Endothelial cell of umbilical vein (primary cell): ENCODE data around the gene EIF2AK2. TPM values are rescaled to one million over a fixed set of nuclear protein-coding genes. Genes with fewer than 3 reads are reported as not detected.

Experiments used
- BruUV-seq: library from RNA; stranded (reverse); fragments of 400-500 nt; replicated peaks from 2 replicates; lab custom pipeline; 2021; lab: Mats Ljungman, UMichigan
- CTCF ChIA-PET: fragments of 300-600, 350-600 bp; sonication (Branson Sonifier 250); formaldehyde crosslinking; loops from one replicate; lab custom pipeline; 2021; ENCODE audit warnings: antibody characterized with exemption, inconsistent platforms; lab: Charles Lee
- POLR2A ChIA-PET: fragments of 300-600, 350-600 bp; sonication (Branson Sonifier 250); formaldehyde crosslinking; loops from one replicate; lab custom pipeline; 2021; ENCODE audit warnings: antibody characterized with exemption, inconsistent platforms; lab: Charles Lee
- DNase-seq: peaks from one replicate; pipeline ENCODE4 v3.0.0-alpha.2; 2011; ENCODE audit warnings: low read depth, low spot score
- FAIRE-seq: peaks from 2 replicates; lab custom pipeline; 2011; peaks lifted over from hg19 to GRCh38; lab: Jason Lieb, UNC
- H2AFZ ChIP-seq: 2 replicates; pipeline ENCODE4 v1.6.0; 2012; ENCODE audit warnings: low read depth, low read length, control low read depth, inconsistent platforms
- H3K27ac ChIP-seq: 2 replicates; pipeline ENCODE4 v1.5.1; 2011; ENCODE audit warnings: low read depth, mild to moderate bottlenecking, control low read depth, low read length, moderate library complexity; ENCODE audit not compliant: insufficient read depth
- H3K27me3 ChIP-seq, 2 experiments: 2 replicates each; pipeline versions ENCODE4 v1.6.0 to v1.6.1; 2011; ENCODE audit warnings: low read length in 2 of 2, mixed read lengths in 1 of 2; ENCODE audit not compliant: control insufficient read depth in 2 of 2, insufficient read depth in 2 of 2
- H3K36me3 ChIP-seq, 2 experiments: 2 replicates in 1 of 2; 3 replicates in 1 of 2; pipeline ENCODE4 v1.5.1; 2011; ENCODE audit warnings: low read length in 2 of 2, mild to moderate bottlenecking in 1 of 2, moderate library complexity in 1 of 2; ENCODE audit not compliant: control insufficient read depth in 2 of 2, insufficient read depth in 2 of 2; ENCODE audit errors: extremely low read depth in 1 of 2
- H3K4me1 ChIP-seq: 3 replicates; pipeline ENCODE4 v1.5.1; 2011; ENCODE audit warnings: mild to moderate bottlenecking, low read length; ENCODE audit not compliant: control insufficient read depth, insufficient read depth; ENCODE audit errors: extremely low read depth
- H3K4me2 ChIP-seq: 2 replicates; pipeline ENCODE4 v1.6.1; 2011; ENCODE audit warnings: low read length, control low read depth, mixed read lengths; ENCODE audit not compliant: insufficient read depth
- H3K4me3 ChIP-seq, 3 experiments: fragments of 200-600 bp in 1 of 3; sonication (generic), shearing (Covaris generic) in 1 of 3; replicated peaks in 1 of 3; 2 replicates each; pipeline ENCODE4 v1.5.1; 2011 to 2016; ENCODE audit warnings: control low read depth in 3 of 3, low read length in 3 of 3, mild to moderate bottlenecking in 2 of 3, inconsistent platforms in 1 of 3, low read depth in 1 of 3, moderate library complexity in 1 of 3; ENCODE audit not compliant: insufficient read depth in 1 of 3
- H3K79me2 ChIP-seq: 2 replicates; pipeline ENCODE4 v1.6.0; 2012; ENCODE audit warnings: low read length, inconsistent platforms; ENCODE audit not compliant: control insufficient read depth, insufficient read depth
- H3K9ac ChIP-seq: replicated peaks from 2 replicates; pipeline ENCODE3; 2011; ENCODE audit warnings: low read length, control low read depth; ENCODE audit not compliant: insufficient read depth; ENCODE audit errors: extremely low read depth
- H3K9me1 ChIP-seq: replicated peaks from 3 replicates; pipeline ENCODE4 v1.6.0; 2011; ENCODE audit warnings: mild to moderate bottlenecking, low read length; ENCODE audit not compliant: control insufficient read depth, insufficient read depth; ENCODE audit errors: extremely low read depth
- H3K9me3 ChIP-seq: replicated peaks from 2 replicates; pipeline ENCODE4 v1.5.1; 2012; ENCODE audit warnings: low read length, inconsistent platforms; ENCODE audit not compliant: control insufficient read depth, insufficient read depth
- H4K20me1 ChIP-seq: replicated peaks from 2 replicates; pipeline ENCODE3; 2011; ENCODE audit warnings: mild to moderate bottlenecking, low read length; ENCODE audit not compliant: control insufficient read depth, insufficient read depth; ENCODE audit errors: extremely low read depth
- CTCF ChIP-seq, 2 donors: IDR thresholded peaks; 1 replicate in 1 of 2; 2 replicates in 1 of 2; pipeline ENCODE4 v1.5.1; 2011; ENCODE audit warnings: low read length in 2 of 2, mild to moderate bottlenecking in 2 of 2, moderate library complexity in 2 of 2, control low read depth in 1 of 2, inconsistent platforms in 1 of 2, low read depth in 1 of 2; ENCODE audit not compliant: insufficient read depth in 1 of 2; ENCODE audit errors: extremely low read depth in 1 of 2
- EZH2 ChIP-seq: IDR thresholded peaks from 2 replicates; pipeline ENCODE4 v1.6.1; 2012; ENCODE audit warnings: borderline replicate concordance, low read depth, mild to moderate bottlenecking, moderate library complexity, low read length, inconsistent platforms; ENCODE audit not compliant: severe bottlenecking
- FOS ChIP-seq: IDR thresholded peaks from 2 replicates; pipeline ENCODE4 v1.6.1; 2011; ENCODE audit warnings: mild to moderate bottlenecking, low read length, moderate library complexity, borderline replicate concordance; ENCODE audit not compliant: insufficient read depth
- GATA2 ChIP-seq: IDR thresholded peaks from 2 replicates; pipeline ENCODE4 v1.7.0; 2011; ENCODE audit warnings: low read depth, mild to moderate bottlenecking, moderate library complexity, mixed read lengths, low read length; ENCODE audit not compliant: insufficient read length, insufficient read depth
- JUN ChIP-seq: IDR thresholded peaks from 2 replicates; pipeline ENCODE4 v1.6.1; 2011; ENCODE audit warnings: borderline replicate concordance, low read depth; ENCODE audit not compliant: insufficient read length, insufficient read depth
- MAX ChIP-seq: IDR thresholded peaks from 2 replicates; pipeline ENCODE4 v1.6.1; 2011; ENCODE audit not compliant: insufficient read depth, insufficient read length
- MYC ChIP-seq: IDR thresholded peaks from one replicate; pipeline ENCODE4 v1.6.1; 2011; ENCODE audit warnings: mild to moderate bottlenecking, low read depth, low read length
- POLR2A ChIP-seq: IDR thresholded peaks from 2 replicates; pipeline ENCODE4 v1.6.1; 2012; ENCODE audit warnings: low read depth, mild to moderate bottlenecking, control low read depth, low read length
- POLR2AphosphoS5 ChIP-seq: IDR thresholded peaks from 2 replicates; pipeline ENCODE4 v1.6.1; 2012; ENCODE audit warnings: low read depth, mild to moderate bottlenecking, control low read depth, low read length, moderate library complexity; ENCODE audit not compliant: insufficient read depth
- dilution Hi-C: fragments of 300-500 bp; cut with MboI; formaldehyde crosslinking; loops from one replicate; pipeline ENCODE4 v1.15.0; 2019; ENCODE audit warnings: low sequenced_read_pairs; ENCODE audit not compliant: extremely low pct_ligation_motif_present
- intact Hi-C: fragments of 100-400 bp; cut with micrococcal nuclease; formaldehyde crosslinking; loops from one replicate; pipeline ENCODE4 v1.10.0; 2022
- polyA plus RNA-seq, 4 experiments: library from polyadenylated mRNA; depleted of rRNA in 3 of 4; stranded (reverse) in 3 of 4; unstranded in 1 of 4; fragments of >200 nt; gene quantifications; 2 replicates each; pipeline versions ENCODE4 v1.2.1 to v1.2.3, GENCODE V29; 2011 to 2012; ENCODE audit warnings: missing spikeins in 1 of 4
- total RNA-seq: library from RNA; stranded (reverse); gene quantifications from 2 replicates; pipeline ENCODE4 v1.2.3, GENCODE V29; 2021

Gene EIF2AK2
- total and polyA plus RNA-seq, 2 donors (not counting 3 experiments of a cell fraction or from before 2014, with no cell fraction given): 8.0 to 41.1 TPM

GRCh38 chr2:37146062-37146461 is 10.7 kb downstream of the EIF2AK2 start:
- ChIA-PET POLR2A (no interaction called here), CTCF (interaction anchor here (1.4 kb wide), 1 partner anchor 17 kb away, joined by 3 read pairs; no protein-coding TSS in a partner anchor)
- H3K4me1 ChIP-seq: peaks cover 17% of the 10 kb centered on the region
- H4K20me1 ChIP-seq: no peaks in the 10 kb centered on the region
- intact Hi-C loops: no loop called here
- no peak overlapping the region for H2AFZ ChIP-seq
- DNase-seq (no peak), FAIRE-seq (no peak)
- peaks cover 8 to 17% of the 10 kb centered on the region in 2 experiments for H3K36me3 ChIP-seq
- dilution Hi-C loops: no loop called here
- no peaks in the 10 kb centered on the region for H3K9me1 ChIP-seq
- no peak for TF ChIP-seq GATA2
- TF ChIP-seq FOS: no peak
- TF ChIP-seq EZH2: no peak
- no peak for TF ChIP-seq POLR2AphosphoS5
- no peak for TF ChIP-seq JUN
- no peak for TF ChIP-seq CTCF (IDR thresholded peaks at IDR 0.05; ENCODE audit: extremely low read depth in 1 of 2, insufficient read depth in 1 of 2, low read depth in 1 of 2, low read length in 2 of 2)
- TF ChIP-seq MYC: no peak
- no peak for TF ChIP-seq MAX
- TF ChIP-seq POLR2A: no peak
- H3K27ac ChIP-seq: no peak overlapping the region
- H3K9me3 ChIP-seq: no peaks in the 10 kb centered on the region
- no peaks in the 10 kb centered on the region for H3K27me3 ChIP-seq
- H3K79me2 ChIP-seq: peaks cover 6% of the 10 kb centered on the region
- no peak overlapping the region for H3K4me3 ChIP-seq
- BruUV-seq: no TSS peak
- H3K9ac ChIP-seq: no peak overlapping the region
- no peak overlapping the region for H3K4me2 ChIP-seq
